HG02588 (cell line): Measurements from ENCODE around the gene NOP53.
"Not testable (repeated sequence)": the region's sequence is repeated elsewhere in the genome, so short reads cannot be mapped to it uniquely, and the experiment has no call there.

ENCODE experiments used
- ATAC-seq: cut with Tn5 transposase; IDR thresholded peaks from one replicate; pipeline ENCODE4 v1.9.1; 2021; ENCODE audit warnings: mild to moderate bottlenecking, moderate library complexity; ENCODE audit not compliant: unreplicated experiment

Gene NOP53

DNA sequence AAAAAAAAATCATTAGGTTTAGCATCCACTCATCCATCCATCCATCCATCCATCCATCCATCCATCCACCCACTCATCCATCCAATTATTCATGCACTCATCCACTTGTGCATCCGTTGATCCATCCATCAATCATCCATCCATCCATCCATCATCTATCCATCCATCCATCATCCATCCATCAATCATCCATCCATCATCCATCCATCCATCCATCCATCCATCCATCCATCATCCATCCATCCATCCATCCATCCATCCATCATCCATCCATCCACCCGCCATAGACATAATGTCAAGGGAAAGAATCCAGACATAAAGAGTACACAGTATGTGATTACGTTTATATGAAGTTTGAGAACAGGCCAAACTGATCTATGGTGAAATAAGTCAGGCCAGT is 24.2 kb downstream of the NOP53 start:
- no peak for ATAC-seq

DNA sequence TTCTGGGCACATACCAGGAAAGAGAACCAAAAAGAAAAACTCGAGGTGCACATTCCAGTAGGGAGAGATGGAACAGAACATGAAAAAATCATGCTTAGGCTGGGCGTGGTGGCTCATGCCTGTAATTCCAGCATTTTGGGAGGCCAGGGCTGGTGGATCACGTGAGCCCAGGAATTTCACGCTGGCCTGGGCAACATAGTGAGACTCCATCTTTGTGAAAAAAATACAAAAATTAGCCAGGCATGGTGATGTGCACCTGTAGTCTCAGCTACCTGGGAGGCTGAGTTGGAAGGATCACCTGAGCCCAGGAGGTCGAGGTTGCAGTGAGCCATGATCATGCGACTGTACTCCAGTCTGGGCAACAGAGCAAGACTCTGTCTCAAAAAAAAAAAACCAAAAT is 25.9 kb downstream of the NOP53 start:
- not testable (repeated sequence) for ATAC-seq

DNA sequence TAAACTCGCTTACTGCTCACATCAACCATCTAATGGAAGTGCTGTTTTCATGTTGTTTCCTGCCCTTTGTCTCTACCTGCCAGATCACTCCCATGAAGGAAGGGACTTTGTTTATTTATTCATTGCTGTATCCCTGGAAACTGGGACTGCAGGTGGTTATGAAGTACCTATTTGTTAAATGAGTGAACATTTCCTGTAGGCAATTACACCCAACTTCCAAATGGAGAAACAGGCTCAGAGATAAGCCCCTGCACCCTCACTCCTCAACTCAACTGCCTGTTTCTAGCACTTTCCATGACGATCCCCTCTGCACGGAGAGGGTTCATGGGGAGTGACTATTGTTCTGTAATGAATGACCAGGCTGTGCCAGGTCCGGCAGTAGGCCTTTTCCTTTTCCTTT is 31.2 kb downstream of the NOP53 start:
- ATAC-seq = no peak

DNA sequence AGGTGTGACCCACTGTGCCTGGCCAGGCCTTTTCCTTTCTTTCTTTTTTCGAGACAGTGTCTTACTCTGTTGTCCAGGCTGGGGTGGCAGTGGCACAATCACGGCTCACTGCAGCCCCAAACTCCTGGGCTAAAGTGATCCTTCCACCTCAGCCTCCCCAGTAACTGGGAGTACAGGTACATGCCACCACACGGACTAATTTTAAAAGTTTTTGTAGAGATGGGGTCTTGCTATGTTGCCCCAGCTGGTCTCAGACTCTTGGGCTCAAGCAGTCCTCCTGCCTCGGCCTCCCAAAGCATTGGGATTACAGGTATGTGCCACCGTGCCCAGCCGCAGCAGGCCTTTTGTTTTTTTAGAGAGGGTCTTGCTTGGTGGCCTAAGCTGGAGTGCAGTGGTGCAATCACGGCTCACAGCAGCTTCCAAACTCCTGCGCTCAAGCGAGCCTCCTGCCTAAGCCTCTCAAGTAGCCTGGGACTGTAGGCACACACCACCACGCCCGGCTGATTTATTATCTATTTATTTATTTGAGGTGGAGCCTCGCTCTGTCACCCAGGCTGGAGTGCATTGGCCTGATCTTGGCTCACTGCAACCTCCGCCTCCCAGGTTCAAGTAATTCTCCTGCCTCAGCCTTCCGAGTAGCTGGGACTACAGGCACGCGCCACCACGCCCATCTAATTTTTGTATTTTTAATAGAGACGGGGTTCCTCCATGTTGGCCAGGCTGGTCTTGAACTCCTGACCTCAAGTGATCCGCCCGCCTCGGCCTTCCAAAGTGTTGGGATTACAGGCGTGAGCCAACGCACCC is 32.1 kb downstream of the NOP53 start:
- ATAC-seq = not testable (repeated sequence)

DNA sequence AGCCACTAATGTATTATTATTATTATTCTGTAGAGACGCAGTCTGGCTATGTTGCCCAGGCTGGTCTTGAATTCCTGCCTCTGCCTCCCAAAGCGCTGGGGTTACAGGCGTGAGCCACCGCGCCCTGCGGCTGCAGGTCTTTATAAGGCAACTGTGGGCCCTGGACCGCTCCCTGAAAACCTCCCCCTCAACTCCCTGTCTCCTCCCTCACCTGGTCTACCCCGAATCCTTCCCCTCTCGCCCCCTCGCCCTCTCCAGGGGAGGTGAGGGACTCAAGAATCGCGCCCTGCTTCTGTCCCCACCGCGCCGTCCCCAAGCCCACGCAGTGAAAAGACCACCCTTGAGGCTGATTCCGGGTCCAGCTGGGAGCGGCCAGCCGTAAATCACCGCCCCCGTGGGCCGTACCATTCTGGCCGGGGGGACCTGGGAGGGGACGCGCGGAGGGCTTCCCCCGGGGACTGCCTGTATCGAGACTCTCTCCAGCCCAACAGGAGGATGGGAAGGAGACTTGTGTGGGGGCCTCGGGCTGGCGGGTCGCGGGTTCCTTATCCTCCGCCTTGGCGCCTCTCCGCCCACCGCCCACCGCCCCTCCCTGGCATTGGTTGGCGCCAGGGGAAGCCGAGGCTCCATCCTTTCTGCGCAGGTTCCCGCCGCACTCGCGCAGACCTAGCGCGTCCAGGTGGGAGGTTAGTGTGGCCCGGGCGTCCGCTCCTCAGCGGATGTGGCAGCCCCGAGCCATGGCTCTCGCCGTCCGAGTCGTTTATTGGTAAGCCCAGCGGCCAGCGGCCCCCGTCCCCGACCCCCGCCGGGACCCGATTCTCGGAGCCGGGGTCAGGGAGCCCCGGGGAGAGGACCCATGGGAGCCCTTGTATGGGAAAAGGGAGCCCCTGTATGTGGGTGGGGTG is 33.0 kb downstream of the NOP53 start, which contains the start of gene SELENOW:
SELENOW (plus strand) TSS at position 655 of the 905 bp plus-strand sequence; CDS start at position 738, 83 bp downstream.
- ATAC-seq = peak; percentile 72

DNA sequence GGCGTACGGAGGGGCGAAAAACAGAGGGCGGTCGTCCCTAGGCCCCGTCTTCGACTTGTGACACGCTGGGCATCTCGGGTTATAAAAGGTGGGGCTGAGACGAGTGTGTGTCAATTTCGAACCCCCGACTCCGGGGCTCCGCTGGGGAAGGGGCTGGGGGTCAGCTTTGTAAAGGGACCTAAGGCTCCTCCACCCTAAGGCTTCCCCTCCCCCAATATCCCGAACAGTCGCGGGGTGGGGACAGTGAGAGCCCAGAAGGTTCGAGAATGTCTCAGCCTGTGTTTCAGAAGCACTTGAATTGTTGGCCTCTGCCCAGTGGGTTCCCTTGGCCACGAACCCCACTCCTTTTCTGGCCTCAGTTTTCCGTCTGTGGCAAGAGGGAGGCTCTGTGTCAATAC is 33.6 kb downstream of the NOP53 start:
- no peak for ATAC-seq

DNA sequence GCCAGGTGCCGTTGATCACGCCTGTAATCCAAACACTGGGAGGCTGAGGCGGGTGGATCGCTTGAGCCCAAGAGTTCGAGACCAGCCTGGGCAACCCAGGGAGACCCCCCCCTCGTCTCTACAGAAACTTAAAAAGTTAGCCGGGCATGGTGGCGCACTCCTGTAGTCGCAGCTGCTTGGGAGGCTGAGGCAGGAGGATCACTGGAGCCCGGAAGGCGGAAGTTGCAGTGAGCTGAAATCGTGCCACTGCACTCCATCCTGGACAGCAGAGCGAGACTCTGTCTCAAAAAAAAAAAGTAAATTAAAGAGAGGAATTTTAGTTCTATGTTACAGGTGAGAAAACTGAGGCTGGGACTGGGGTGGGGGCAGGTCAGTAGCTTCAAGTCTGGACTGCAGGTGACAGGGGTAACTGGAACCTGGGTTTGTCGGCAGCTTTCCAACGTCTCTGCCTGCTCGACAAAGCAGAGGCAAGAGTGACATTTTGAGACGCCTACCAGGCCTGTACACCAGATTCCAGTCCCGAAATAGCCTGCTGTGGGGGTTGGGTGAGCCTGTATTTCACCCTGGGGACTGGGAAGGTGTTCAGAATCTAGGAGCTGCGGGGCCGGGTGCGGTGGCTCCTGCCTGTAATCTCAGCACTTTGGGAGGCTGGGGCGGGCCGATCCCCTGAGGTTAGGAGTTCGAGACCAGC is 34.3 kb downstream of the NOP53 start:
- ATAC-seq = no peak

DNA sequence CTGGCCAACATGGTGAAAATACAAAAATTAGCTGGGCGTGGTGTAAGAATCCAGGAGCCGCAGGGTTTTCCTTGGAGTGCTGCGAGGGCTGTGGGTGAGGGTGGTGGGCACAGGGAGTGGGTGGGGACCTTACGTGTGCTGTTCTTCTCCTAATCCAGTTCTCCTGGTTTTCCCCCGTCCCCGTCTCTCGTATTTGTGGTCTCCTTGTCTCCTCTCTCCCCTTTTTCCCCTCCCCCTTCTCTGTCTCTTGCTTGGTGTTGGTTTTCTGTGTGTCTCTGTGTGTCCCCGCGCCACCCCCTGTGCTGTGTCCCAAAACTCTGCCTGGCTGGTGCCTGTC is 34.8 kb downstream of the NOP53 start:
- no peak for ATAC-seq

DNA sequence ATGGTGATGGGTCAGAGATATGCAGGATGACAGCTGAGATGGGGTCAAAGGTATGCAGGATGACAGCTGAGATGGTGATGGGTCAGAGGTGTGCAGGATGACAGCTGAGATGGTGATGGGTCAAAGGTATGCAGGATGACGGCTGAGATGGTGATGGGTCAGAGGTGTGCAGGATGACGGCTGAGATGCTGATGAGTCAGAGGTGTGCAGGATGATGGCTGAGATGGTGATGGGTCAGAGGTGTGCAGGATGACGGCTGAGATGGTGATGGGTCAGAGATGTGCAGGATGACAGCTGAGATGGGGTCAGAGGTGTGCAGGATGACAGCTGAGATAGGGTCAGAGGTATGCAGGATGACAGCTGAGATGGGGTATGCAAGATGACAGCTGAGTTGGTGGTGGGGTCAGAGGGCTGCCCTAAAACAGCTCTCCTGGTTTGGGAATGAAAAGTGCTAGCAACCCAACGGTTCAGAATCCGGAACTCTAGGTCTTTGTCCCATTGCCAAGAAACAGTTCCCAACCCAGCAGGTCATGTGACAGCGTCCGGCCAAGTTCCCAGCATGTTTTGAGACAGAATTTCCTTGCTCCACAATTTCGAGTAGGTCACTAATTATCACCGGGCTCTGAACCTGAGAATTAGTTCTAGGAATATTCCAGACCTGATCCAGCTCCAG is 36.4 kb downstream of the NOP53 start:
- no peak for ATAC-seq

DNA sequence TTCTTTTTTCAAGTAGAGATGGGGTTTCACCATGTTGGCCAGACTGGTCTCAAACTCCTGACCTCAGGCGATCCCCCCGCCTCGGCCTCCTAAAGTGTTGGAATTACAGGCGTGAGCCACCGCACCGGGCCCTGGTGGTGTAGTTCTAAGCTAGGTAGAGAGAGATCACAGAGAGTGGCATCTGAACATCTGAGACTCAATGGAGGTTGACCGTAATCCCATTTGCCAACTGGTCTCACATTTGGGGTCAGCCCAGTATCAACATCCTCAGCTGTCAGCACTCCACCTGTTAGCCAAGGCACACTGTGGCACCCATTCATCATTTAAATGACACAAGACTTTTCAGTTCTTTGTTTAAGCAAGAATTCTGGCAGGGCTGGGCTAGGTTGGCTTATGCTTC is 41.2 kb downstream of the NOP53 start:
- no peak for ATAC-seq

DNA sequence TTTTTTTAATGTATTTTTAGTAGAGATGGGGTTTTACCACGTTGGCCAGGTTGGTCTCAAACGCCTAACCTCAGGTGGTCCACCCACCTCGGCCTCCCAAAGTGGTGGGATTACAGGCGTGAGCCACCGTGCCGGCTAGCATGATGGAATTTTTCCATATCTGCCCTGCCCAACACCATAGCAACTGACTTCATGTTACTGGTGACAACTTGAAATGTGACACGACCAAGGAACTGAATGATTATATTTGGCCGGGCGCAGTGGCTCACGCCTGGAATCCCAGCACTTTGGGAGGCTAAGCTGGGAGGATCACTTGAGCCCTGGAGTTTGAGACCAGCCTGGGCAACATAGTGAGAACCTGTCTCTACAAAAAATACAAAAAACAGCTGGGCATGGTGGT is 42.0 kb downstream of the NOP53 start:
- ATAC-seq = not testable (repeated sequence)

DNA sequence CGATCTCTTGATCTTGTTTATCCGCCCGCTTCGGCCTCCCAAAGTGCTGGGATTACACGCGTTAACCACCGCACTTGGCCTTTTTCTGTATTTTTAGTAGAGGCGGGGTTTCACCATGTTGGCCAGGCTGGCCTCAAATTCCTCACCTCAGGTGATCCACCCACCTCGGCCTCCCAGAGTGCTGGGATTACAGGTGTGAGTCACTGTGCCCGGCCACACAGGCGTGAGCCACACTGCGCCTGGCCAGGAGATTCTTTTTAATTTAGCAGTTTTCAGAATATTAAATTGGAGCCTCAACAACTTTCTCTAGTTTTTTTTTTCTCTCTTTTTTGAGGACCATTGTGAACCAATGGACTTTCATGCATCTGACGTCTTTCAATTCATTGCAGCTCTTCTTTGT is 44.5 kb downstream of the NOP53 start:
- not testable (repeated sequence) for ATAC-seq

DNA sequence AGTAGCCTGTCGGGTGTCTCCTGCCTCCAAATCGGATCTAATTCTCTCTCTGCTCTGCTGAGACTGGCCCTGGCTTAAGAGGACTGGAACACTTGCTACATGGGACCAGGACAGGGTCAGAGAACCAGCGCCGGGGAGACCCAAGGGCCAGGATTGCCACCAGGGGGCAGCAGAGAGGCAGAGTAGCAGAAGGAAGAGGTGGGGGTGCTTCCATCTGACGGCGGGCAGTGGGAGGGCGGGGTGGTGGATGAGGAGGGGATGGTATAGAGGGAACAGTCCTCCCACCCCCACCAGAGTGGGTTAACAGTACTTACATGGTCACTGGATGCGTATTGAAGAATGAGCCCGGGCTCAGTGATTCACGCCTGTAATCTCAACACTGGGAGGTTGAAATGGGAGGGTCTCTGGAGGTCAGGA is 45.1 kb downstream of the NOP53 start:
- no peak for ATAC-seq

DNA sequence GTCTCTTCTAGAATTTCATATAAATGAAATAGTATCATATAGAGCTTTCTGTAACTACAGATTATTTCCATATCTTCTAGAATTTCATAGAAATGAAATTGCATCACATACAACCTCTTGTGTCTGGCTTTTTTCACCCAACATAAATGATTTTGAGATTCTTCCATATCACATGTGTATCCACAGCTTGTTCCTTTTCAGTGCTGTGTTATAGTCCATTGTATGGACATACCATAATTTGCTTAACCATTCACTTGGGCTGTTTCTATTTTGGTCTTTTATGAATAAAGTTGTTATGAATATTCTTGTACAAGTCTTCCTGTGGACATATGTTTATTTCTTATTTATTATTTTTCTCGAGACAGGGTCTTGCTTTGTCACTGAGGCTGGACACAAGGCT is 47.3 kb downstream of the NOP53 start:
- no peak for ATAC-seq

DNA sequence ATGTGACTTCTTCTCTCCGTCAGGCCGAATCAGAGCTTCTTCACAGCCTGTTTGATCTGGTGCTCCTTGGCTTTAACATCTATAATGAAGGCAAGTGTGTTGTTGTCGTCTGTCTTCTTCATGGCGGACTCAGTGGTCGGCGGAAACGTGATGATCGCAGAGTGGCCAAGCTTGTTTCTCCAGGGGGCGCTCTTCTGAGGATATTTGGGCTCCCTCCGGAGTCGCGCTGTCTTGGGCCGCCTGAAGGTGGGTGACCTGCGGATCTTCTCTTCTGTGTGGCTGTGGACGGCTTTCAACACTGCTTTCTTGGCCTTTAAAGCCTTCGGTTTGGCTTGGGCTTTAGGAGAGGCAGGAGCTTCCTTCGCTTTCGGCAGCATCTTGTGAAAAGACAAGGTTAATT is 49.2 kb downstream of the NOP53 start:
- ATAC-seq = no peak

DNA sequence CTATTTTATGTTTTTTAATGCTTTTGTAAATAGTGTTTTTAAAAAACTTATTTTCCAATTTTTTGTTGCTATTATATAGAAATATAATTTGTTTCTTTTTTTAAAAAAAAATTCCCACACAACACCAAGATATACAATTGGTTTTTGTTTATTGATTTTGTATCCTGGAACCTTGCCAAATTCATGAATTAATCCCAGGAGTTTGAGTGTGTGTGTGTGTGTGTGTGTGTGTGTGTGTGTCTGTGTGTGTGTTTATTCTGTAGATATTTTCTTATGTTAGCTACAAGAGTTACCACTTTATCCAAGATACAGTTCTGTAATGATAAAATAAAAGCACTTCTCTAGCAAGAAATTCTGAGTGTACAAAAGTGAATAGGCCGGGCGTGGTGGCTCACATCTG is 51.4 kb downstream of the NOP53 start:
- no peak for ATAC-seq

DNA sequence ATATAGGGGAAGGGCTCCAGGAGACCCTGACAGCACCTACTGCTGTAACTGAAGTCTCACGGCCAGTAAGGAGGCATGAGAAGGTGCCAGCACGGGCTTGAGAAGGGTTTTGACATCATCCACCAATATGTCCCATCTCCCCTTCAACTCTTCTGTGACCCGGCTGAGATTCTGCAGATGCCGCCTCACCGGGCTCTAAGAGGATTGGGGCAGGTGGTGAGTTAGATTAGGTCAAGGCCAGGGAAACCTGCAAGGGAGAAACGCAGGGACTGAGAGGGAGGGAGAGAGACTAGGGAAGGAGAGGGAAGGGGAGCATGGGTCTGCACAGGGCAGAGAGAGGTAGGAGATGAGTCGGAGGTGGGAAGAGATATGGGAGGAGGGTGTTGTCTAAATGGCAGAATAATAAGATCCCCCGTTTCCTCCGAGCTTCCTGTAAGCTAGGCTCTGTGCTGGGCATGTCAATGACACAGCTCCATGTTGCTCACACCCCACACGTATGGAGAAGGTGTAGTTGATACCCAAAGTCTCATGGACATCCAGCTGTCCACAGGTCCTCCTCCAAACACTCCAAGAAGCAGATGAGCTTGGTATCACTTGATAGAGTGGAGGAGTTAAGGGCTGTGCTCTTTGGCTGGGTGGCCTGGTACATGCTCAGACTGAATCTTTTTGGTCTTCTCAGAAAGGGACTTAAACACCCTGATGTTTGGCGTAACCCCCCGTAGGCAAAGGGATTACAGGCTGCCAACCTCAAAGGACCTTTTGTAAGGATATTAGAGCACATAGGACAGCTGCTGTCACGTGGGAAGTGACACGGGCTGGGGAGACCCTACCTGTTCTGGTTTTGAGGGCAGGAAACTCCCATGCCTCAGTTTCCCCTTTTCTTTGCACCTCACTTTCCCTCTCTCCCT is 52.9 kb downstream of the NOP53 start:
- ATAC-seq = no peak

DNA sequence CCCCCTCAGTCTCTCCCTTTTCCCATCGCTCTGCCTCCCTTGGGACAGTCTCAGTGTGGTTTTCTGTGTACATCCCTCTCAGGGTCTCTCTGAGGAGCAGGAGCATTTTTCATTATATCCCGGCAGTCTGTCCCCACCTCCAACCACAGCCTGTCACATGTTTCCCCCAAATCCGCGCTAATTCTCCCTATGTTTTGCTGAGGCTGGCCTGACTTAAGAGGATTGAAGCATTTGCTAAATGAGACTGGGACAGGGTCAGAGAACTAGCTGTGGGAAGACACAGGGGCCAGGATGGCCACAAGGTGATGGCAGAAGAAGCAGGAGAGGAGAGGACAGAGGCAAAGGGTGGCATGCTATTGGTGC is 53.5 kb downstream of the NOP53 start:
- ATAC-seq = no peak

DNA sequence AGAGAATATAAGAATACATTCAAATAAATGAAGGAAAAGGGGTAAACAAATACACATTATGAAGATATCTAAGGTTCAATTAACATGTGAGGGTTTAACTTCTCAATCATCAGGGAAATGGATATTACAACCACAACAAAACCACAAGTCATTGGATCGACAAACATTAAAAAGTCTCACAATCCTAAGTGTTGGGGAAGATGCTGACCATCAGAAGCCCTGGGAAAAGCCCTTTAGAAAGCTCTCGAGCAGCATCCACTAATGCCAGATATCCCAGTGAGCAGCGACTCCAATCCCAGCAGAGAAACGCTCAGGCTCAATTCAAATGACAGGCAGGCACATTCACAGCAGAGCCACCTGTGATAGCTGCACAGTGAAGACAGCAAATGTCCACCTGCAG is 55.9 kb downstream of the NOP53 start:
- ATAC-seq = no peak

DNA sequence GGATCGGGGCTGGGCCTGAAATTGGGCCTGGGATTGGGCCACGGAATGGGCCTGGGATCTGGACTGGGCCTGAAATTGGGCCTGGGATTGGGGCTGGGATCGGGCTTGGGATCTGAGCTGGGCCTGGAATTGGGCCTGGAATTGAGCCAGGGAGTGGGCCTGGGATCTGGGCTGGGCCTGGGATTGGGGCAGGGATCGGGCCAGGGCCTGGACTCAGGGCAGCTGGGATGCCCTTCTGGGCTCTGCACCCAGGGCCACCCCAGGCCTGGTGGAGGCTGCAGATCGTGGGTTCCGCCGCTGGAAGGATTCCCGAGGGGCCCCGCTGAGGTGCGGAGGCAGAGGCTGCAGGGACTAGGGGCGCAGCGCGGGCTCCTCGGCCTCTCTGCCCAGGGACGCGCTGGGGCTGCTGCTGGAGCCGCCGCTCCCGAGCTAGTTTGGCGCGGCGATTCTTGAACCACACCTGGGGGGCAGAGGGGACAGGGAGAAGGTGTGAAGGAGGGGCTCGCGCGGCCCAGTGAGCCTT is 57.2 kb downstream of the NOP53 start:
- ATAC-seq = no peak
